K562 (cell line): ENCODE measurements around the gene RBM34. TPM values are rescaled to one million over a fixed set of nuclear protein-coding genes. Genes with fewer than 3 reads are reported as not detected.

Experiments
- ARID3A ChIP-seq: IDR thresholded peaks from 2 replicates; pipeline ENCODE4 v1.6.1; 2012; ENCODE audit warnings: low read depth, low read length, improper control_type of control experiment, borderline replicate concordance
- CBX8 ChIP-seq: fragments of 200-600 bp; sonication (generic); IDR thresholded peaks from 2 replicates; pipeline ENCODE4 v1.6.1; 2012; ENCODE audit warnings: borderline replicate concordance, mixed run types, low read depth, mild to moderate bottlenecking, moderate library complexity, mixed read lengths, low read length, control low read depth, inconsistent platforms; ENCODE audit not compliant: poor library complexity, severe bottlenecking; ENCODE audit errors: extremely low read depth
- CEBPB ChIP-seq: fragments of 450-650 bp; IDR thresholded peaks from 2 replicates; pipeline ENCODE4 v1.6.1; 2016; ENCODE audit warnings: missing genetic modification characterization, missing compliant biosample characterization
- FOXJ3 ChIP-seq: sonication (generic); formaldehyde crosslinking; IDR thresholded peaks from 2 replicates; pipeline ENCODE4 v1.4.0; 2020; ENCODE audit warnings: mild to moderate bottlenecking, missing genetic modification reagents
- HDAC1 ChIP-seq, 2 experiments: fragments of 450-650 bp; IDR thresholded peaks; 2 replicates each; pipeline ENCODE4 v1.6.1; 2016 to 2017; ENCODE audit warnings: inconsistent platforms in 1 of 2, mild to moderate bottlenecking in 1 of 2, moderate library complexity in 1 of 2
- POLR2AphosphoS5 ChIP-seq: IDR thresholded peaks from 2 replicates; pipeline ENCODE4 v1.6.1; 2011; ENCODE audit warnings: mild to moderate bottlenecking, low read depth, low read length, moderate library complexity; ENCODE audit not compliant: control insufficient read depth, insufficient read depth
- POLR2G ChIP-seq: fragments of 200-400 bp; formaldehyde crosslinking; IDR thresholded peaks from 2 replicates; pipeline ENCODE4 v1.6.1; 2017; ENCODE audit warnings: low read depth, mild to moderate bottlenecking, antibody characterized with exemption, low read length, moderate library complexity
- PTTG1 ChIP-seq: fragments of 450-650 bp; IDR thresholded peaks from 2 replicates; pipeline ENCODE4 v1.6.1; 2016; ENCODE audit warnings: low read depth, mild to moderate bottlenecking, missing genetic modification characterization, missing compliant biosample characterization
- RBFOX2 ChIP-seq: fragments of 200-400 bp; formaldehyde crosslinking; IDR thresholded peaks from 2 replicates; pipeline ENCODE4 v1.6.1; 2017; ENCODE audit warnings: low read depth, mild to moderate bottlenecking, low read length, moderate library complexity
- RBM22 ChIP-seq: fragments of 200-400 bp; formaldehyde crosslinking; IDR thresholded peaks from 2 replicates; pipeline ENCODE4 v1.6.1; 2018; ENCODE audit warnings: low read length, low read depth; ENCODE audit not compliant: poor library complexity, severe bottlenecking
- SIN3A ChIP-seq, 2 experiments: fragments of 150-350 bp in 1 of 2; IDR thresholded peaks; 2 replicates each; pipeline ENCODE4 v1.6.1; 2011 to 2016; ENCODE audit warnings: borderline replicate concordance in 2 of 2, low read depth in 2 of 2, low read length in 2 of 2, mild to moderate bottlenecking in 2 of 2, moderate library complexity in 2 of 2; ENCODE audit not compliant: control insufficient read depth in 1 of 2
- SP1 ChIP-seq: sonication (generic); formaldehyde crosslinking; IDR thresholded peaks from 2 replicates; pipeline ENCODE4 v1.8.1; 2022; ENCODE audit warnings: mild to moderate bottlenecking, missing genetic modification reagents
- ZEB2 ChIP-seq: fragments of 450-650 bp; IDR thresholded peaks from 2 replicates; pipeline ENCODE4 v1.6.1; 2016
- ZNF121 ChIP-seq: sonication (generic); formaldehyde crosslinking; conservative IDR thresholded peaks from 2 replicates; pipeline ENCODE4 v1.8.0; 2022; ENCODE audit warnings: missing genetic modification reagents
- ZNF586 ChIP-seq: fragments of 450-650 bp; formaldehyde crosslinking; conservative IDR thresholded peaks from 2 replicates; pipeline ENCODE4 v1.4.0; 2020; ENCODE audit warnings: mild to moderate bottlenecking, moderate library complexity
- ZNF778 ChIP-seq: fragments of 450-650 bp; formaldehyde crosslinking; IDR thresholded peaks from 2 replicates; pipeline ENCODE4 v1.4.0; 2020; ENCODE audit warnings: mild to moderate bottlenecking, moderate library complexity
- polyA plus RNA-seq, 8 experiments: library from polyadenylated mRNA; depleted of rRNA in 4 of 8; stranded (reverse) in 5 of 8; unstranded in 3 of 8; fragments of >200 nt; fragmentation: Nextera tagmentation in 2 of 8; fragmentation: Illumina TruSeq in 1 of 8; extraction: Ambion mirVana in 2 of 8; extraction: Trizol in 1 of 8; gene quantifications; 2 replicates each; pipeline versions ENCODE4 v1.2.1 to v1.2.3, GENCODE V29; 2011 to 2014; ENCODE audit warnings: inconsistent platforms in 1 of 8, missing spikeins in 1 of 8
- total RNA-seq, 7 experiments: library from RNA; depleted of rRNA in 6 of 7; stranded (reverse); fragments of >200 nt in 6 of 7; fragmentation: Illumina TruSeq in 2 of 7; extraction: Trizol in 2 of 7; gene quantifications; 2 replicates each; pipeline versions ENCODE4 v1.2.1 to v1.2.3, GENCODE V29; 2011 to 2021; ENCODE audit warnings: low replicate concordance in 1 of 7
- TF ChIP-seq, protein P1 (sequence below): fragments of 250-450 bp; sonication (Bioruptor Pico); IDR thresholded peaks from 2 replicates; pipeline ENCODE4 v1.5.0; 2021
- TF ChIP-seq, protein P2 (sequence below): sonication (generic); formaldehyde crosslinking; IDR thresholded peaks from 2 replicates; pipeline ENCODE4 v1.5.0; 2020; ENCODE audit warnings: missing genetic modification reagents

RBM34 gene
- total and polyA plus RNA-seq, 9 of the 15 experiments (the other 6 are each of a cell fraction or from before 2014, with no cell fraction given): 64.0 to 178 (median 124) TPM

DNA sequence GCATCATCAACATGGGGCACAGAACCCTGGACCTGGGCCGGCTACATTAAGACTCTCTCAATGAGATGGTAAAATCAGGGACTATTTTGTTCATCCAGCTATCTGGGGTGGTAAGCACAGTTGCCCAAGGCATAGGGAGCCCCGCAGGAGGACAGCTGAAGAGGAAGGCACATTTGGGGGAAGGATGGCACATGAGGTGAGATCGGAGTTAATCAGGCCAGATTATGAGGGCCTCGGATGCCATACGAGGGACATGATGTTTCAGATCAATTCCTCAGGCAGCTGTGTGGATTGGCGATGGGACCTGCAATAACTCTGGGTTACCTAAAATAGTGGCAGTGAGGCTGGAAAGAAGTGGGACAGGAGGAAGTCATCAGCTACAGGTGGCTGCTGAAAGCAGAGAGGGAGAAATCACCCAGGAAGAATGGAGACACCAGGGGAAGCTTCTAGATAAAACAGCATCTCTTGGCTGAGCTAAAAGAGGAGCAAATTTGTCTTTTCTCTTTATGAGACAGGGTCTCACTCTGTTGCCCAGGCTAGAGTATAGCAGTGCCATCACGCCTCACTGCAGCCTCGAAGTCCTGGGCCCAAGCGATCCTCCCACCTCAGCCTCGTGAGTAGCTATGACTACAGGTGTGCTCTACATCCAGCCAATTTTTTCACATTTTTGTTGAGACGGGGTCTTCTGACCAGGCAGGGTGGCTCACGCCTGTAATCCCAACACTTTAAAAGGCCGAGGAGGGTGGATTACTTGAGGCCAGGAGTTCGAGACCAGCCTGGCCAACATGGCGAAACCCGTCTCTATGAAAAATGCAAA lies 53.5 kb downstream of the RBM34 start (continued):
- TF ChIP-seq RBFOX2 (0 out of 2 replicates have a peak, but pooled peaks have one; percentile 30), POLR2G (peak; percentile 70), CBX8 (no peak), CEBPB (no peak), ARID3A (no peak), ZNF778 (CRISPR knock-in tag) (no peak), ZNF586 (no peak), SP1 (CRISPR knock-in tag) (0 out of 2 replicates have a peak, but pooled peaks have one; percentile 17), ZEB2 (no peak), POLR2AphosphoS5 (0 out of 2 replicates have a peak, but pooled peaks have one; percentile 24), PTTG1 (tag) (no peak), ZNF121 (peak; percentile 65), FOXJ3 (CRISPR knock-in tag) (no peak), SIN3A (IDR thresholded peaks at IDR 0.05; ENCODE audit: borderline replicate concordance in 2 of 2, control insufficient read depth in 1 of 2, low read depth in 2 of 2, low read length in 2 of 2) (peak in 1 of 2 experiments; percentile 6; a peak in 1 of 4 replicates), HDAC1 (IDR thresholded peaks at IDR 0.05) (no peak), RBM22 (peak; percentile 79)
- TF ChIP-seq, protein P1, sequence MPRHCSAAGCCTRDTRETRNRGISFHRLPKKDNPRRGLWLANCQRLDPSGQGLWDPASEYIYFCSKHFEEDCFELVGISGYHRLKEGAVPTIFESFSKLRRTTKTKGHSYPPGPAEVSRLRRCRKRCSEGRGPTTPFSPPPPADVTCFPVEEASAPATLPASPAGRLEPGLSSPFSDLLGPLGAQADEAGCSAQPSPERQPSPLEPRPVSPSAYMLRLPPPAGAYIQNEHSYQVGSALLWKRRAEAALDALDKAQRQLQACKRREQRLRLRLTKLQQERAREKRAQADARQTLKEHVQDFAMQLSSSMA (CRISPR knock-in tag): no peak
- TF ChIP-seq, protein P2, sequence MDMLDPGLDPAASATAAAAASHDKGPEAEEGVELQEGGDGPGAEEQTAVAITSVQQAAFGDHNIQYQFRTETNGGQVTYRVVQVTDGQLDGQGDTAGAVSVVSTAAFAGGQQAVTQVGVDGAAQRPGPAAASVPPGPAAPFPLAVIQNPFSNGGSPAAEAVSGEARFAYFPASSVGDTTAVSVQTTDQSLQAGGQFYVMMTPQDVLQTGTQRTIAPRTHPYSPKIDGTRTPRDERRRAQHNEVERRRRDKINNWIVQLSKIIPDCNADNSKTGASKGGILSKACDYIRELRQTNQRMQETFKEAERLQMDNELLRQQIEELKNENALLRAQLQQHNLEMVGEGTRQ (CRISPR knock-in tag): no peak
